CD14-positive monocyte (primary cell): Measurements from ENCODE around the gene NUP85. TPM values are rescaled to one million over a fixed set of nuclear protein-coding genes. Genes with fewer than 3 reads are reported as not detected.

Source experiments
- DNase-seq, 3 donors: peaks; one replicate each; pipeline ENCODE4 v3.0.0-alpha.2; 2011 to 2022
- H2AFZ ChIP-seq: 2 replicates; pipeline ENCODE4 v1.6.0; 2012; ENCODE audit warnings: mild to moderate bottlenecking, low read depth, low read length, inconsistent platforms; ENCODE audit not compliant: insufficient read depth, poor library complexity, severe bottlenecking
- H3K27ac ChIP-seq, 2 donors: 1 replicate in 1 of 2; 2 replicates in 1 of 2; pipeline ENCODE4 v1.5.1; 2012 to 2013; ENCODE audit warnings: low read length in 2 of 2, control low read depth in 1 of 2, inconsistent platforms in 1 of 2, low read depth in 1 of 2, mild to moderate bottlenecking in 1 of 2
- H3K27me3 ChIP-seq, 2 donors: one replicate each; pipeline versions ENCODE4 v1.6.0 to v1.6.1; 2011 to 2013; ENCODE audit warnings: low read length in 2 of 2; ENCODE audit not compliant: control insufficient read depth in 2 of 2, insufficient read depth in 2 of 2
- H3K36me3 ChIP-seq, 2 donors: replicated peaks in 1 of 2; 1 replicate in 1 of 2; 2 replicates in 1 of 2; pipeline versions ENCODE4 v1.5.1 to v1.6.1; 2012 to 2013; ENCODE audit warnings: low read length in 2 of 2, control low read depth in 1 of 2, inconsistent platforms in 1 of 2, mild to moderate bottlenecking in 1 of 2; ENCODE audit not compliant: insufficient read depth in 2 of 2, control insufficient read depth in 1 of 2
- H3K4me1 ChIP-seq, 2 donors: 1 replicate in 1 of 2; 2 replicates in 1 of 2; pipeline versions ENCODE4 v1.5.1 to v1.6.1; 2012 to 2013; ENCODE audit warnings: low read length in 2 of 2, control low read depth in 1 of 2, inconsistent platforms in 1 of 2, mild to moderate bottlenecking in 1 of 2, moderate library complexity in 1 of 2; ENCODE audit not compliant: insufficient read depth in 2 of 2, control insufficient read depth in 1 of 2
- H3K4me2 ChIP-seq: replicated peaks from 2 replicates; pipeline ENCODE3; 2012; ENCODE audit warnings: low read length, moderate library complexity, mild to moderate bottlenecking; ENCODE audit not compliant: poor library complexity, severe bottlenecking; ENCODE audit errors: extremely low read depth
- H3K4me3 ChIP-seq, 3 experiments: fragments of 200-600 bp in 1 of 3; sonication (generic) in 1 of 3; replicated peaks in 1 of 3; 1 replicate in 2 of 3; 2 replicates in 1 of 3; pipeline ENCODE4 v1.5.1; 2011 to 2013; ENCODE audit warnings: low read length in 3 of 3, mild to moderate bottlenecking in 3 of 3, control low read depth in 2 of 3, low read depth in 2 of 3, inconsistent platforms in 1 of 3, moderate library complexity in 1 of 3
- H3K79me2 ChIP-seq: 2 replicates; pipeline ENCODE4 v1.6.0; 2012; ENCODE audit warnings: mild to moderate bottlenecking, control low read depth, inconsistent platforms, low read length, moderate library complexity; ENCODE audit not compliant: insufficient read depth
- H3K9ac ChIP-seq: 2 replicates; pipeline ENCODE4 v1.6.0; 2017; ENCODE audit warnings: low read length, mild to moderate bottlenecking; ENCODE audit not compliant: insufficient read depth, poor library complexity, severe bottlenecking
- H3K9me3 ChIP-seq, 2 donors: replicated peaks in 1 of 2; 1 replicate in 1 of 2; 2 replicates in 1 of 2; pipeline versions ENCODE4 v1.5.1 to v1.6.1; 2012 to 2013; ENCODE audit warnings: low read length in 2 of 2, control low read depth in 1 of 2; ENCODE audit not compliant: control insufficient read depth in 1 of 2, insufficient read depth in 1 of 2
- H4K20me1 ChIP-seq: 2 replicates; pipeline ENCODE4 v1.6.0; 2012; ENCODE audit warnings: mild to moderate bottlenecking, low read length, control low read depth, moderate library complexity; ENCODE audit not compliant: insufficient read depth
- H3K27ac Mint-ChIP-seq, 7 donors: one replicate each; pipeline ENCODE4 v1.8.0; 2020; ENCODE audit warnings: mild to moderate bottlenecking in 7 of 7, mixed read lengths in 7 of 7, moderate library complexity in 6 of 7, inconsistent platforms in 2 of 7
- H3K27me3 Mint-ChIP-seq, 3 donors: one replicate each; pipeline ENCODE4 v1.8.0; 2021 to 2022; ENCODE audit warnings: low read depth in 3 of 3, mild to moderate bottlenecking in 3 of 3, mixed read lengths in 3 of 3, moderate library complexity in 3 of 3, inconsistent platforms in 1 of 3
- H3K36me3 Mint-ChIP-seq, 2 donors: one replicate each; pipeline ENCODE4 v1.8.0; 2020; ENCODE audit warnings: mixed read lengths in 2 of 2, inconsistent platforms in 1 of 2, mild to moderate bottlenecking in 1 of 2
- H3K4me1 Mint-ChIP-seq: one replicate; pipeline ENCODE4 v1.8.0; 2020; ENCODE audit warnings: mild to moderate bottlenecking, mixed read lengths
- H3K4me3 Mint-ChIP-seq, 2 donors: one replicate each; pipeline ENCODE4 v1.8.0; 2020; ENCODE audit warnings: mild to moderate bottlenecking in 2 of 2, mixed read lengths in 2 of 2, moderate library complexity in 1 of 2
- H3K9me3 Mint-ChIP-seq, 7 donors: one replicate each; pipeline ENCODE4 v1.8.0; 2020 to 2022; ENCODE audit warnings: mixed read lengths in 7 of 7, mild to moderate bottlenecking in 6 of 7, moderate library complexity in 6 of 7, inconsistent platforms in 2 of 7
- WGBS: methylation state at CpG from one replicate; pipeline ENCODE4 v1.1.5; 2013; ENCODE audit warnings: missing lambda C conversion rate; ENCODE audit not compliant: insufficient coverage; 5-methylcytosine and 5-hydroxymethylcytosine counted together
- intact Hi-C, 2 donors: fragments of 100-400 bp; cut with micrococcal nuclease; formaldehyde crosslinking; loops; one replicate each; pipeline versions ENCODE4 v1.15.0 to v1.15.1; 2023
- polyA plus RNA-seq, 3 donors: library from polyadenylated mRNA; depleted of rRNA in 1 of 3; unstranded in 2 of 3; stranded (reverse) in 1 of 3; fragments of 300-500 nt in 2 of 3; fragments of >200 nt in 1 of 3; fragmentation: Illumina TruSeq in 2 of 3; gene quantifications; 1 replicate in 2 of 3; 2 replicates in 1 of 3; pipeline ENCODE4 v1.2.3, GENCODE V29; 2012 to 2021
- TF ChIP-seq, protein P1 (sequence below): fragments of 200-600 bp; IDR thresholded peaks from one replicate; pipeline ENCODE4 v1.8.0; 2022; ENCODE audit warnings: antibody characterized with exemption, mild to moderate bottlenecking

The NUP85 gene
- polyA plus RNA-seq, 3 donors = 36.3 to 94.2 (median 38.7) TPM

GRCh38 chr17:75183999-75184884 lies 21.2 kb upstream of the NUP85 start:
- Histone ChIP-seq H3K4me2 (peak overlapping the region; percentile 80), H2AFZ (peak overlapping the region; percentile 93), H3K27me3 (no peaks in the 10 kb centered on the region), H3K27ac (peak overlapping the region in 1 of 2 donors; percentile 88), H3K4me1 (peaks cover 17 to 21% of the 10 kb centered on the region in 2 donors), H3K79me2 (peaks cover 32% of the 10 kb centered on the region), H4K20me1 (peaks cover 30% of the 10 kb centered on the region), H3K36me3 (peaks cover 7 to 13% of the 10 kb centered on the region in 2 donors), H3K4me3 (peak overlapping the region in 1 of 3 experiments; percentile 93), H3K9ac (no peak overlapping the region), H3K9me3 (no peaks in the 10 kb centered on the region)
- TF ChIP-seq, protein P1, sequence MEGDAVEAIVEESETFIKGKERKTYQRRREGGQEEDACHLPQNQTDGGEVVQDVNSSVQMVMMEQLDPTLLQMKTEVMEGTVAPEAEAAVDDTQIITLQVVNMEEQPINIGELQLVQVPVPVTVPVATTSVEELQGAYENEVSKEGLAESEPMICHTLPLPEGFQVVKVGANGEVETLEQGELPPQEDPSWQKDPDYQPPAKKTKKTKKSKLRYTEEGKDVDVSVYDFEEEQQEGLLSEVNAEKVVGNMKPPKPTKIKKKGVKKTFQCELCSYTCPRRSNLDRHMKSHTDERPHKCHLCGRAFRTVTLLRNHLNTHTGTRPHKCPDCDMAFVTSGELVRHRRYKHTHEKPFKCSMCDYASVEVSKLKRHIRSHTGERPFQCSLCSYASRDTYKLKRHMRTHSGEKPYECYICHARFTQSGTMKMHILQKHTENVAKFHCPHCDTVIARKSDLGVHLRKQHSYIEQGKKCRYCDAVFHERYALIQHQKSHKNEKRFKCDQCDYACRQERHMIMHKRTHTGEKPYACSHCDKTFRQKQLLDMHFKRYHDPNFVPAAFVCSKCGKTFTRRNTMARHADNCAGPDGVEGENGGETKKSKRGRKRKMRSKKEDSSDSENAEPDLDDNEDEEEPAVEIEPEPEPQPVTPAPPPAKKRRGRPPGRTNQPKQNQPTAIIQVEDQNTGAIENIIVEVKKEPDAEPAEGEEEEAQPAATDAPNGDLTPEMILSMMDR = no peak
- intact Hi-C loops = loop anchor here (2.0 to 5.0 kb wide), 2 partner anchors 29 to 137 kb away; partner anchors contain the start of genes ATP5PD (in 2 of the 2), KCTD2 (in 2 of the 2) and JPT1 (in 1 of the 2)
- peak overlapping the region in 6 of 7 donors; percentile 96 to 99 (median 97) for H3K27ac Mint-ChIP-seq
- H3K9me3 Mint-ChIP-seq = no peaks in the 10 kb centered on the region
- H3K36me3 Mint-ChIP-seq = peaks cover 4 to 12% of the 10 kb centered on the region in 2 donors
- WGBS = 97% methylated on average over 6 of the region's 9 CpGs
- H3K4me1 Mint-ChIP-seq = peaks cover 25% of the 10 kb centered on the region
- H3K27me3 Mint-ChIP-seq = peaks cover 2 to 4% (median 2%) of the 10 kb centered on the region in 3 donors
- no peak for DNase-seq
- H3K4me3 Mint-ChIP-seq = no peak overlapping the region

- Histone ChIP-seq H3K79me2 (no peaks in the 10 kb centered on the region), H3K27me3 (no peaks in the 10 kb centered on the region), H3K9me3 (no peaks in the 10 kb centered on the region), H3K4me3 (no peak overlapping the region), H3K4me2 (no peak overlapping the region), H3K9ac (no peak overlapping the region), H3K27ac (no peak overlapping the region), H3K4me1 (peaks cover 2 to 4% of the 10 kb centered on the region in 2 donors), H3K36me3 (no peaks in the 10 kb centered on the region), H2AFZ (no peak overlapping the region), H4K20me1 (no peaks in the 10 kb centered on the region)
- H3K4me1 Mint-ChIP-seq = peaks cover 15% of the 10 kb centered on the region
- WGBS = 100% methylated on average over 5 of the region's 6 CpGs
- peaks cover 2 to 5% (median 2%) of the 10 kb centered on the region in 3 donors for H3K27me3 Mint-ChIP-seq
- no peak overlapping the region for H3K4me3 Mint-ChIP-seq
- DNase-seq = no peak
- no peaks in the 10 kb centered on the region for H3K36me3 Mint-ChIP-seq
- intact Hi-C loops = no loop called here
- TF ChIP-seq, protein P1 = no peak
- H3K27ac Mint-ChIP-seq = peak overlapping the region in 1 of 7 donors; percentile 41
- no peaks in the 10 kb centered on the region for H3K9me3 Mint-ChIP-seq
Measured at GRCh38 chr17:75188614-75189013, 16.9 kb upstream of the NUP85 start.
